Epithelial cell of proximal tubule (primary cell): Measurements from ENCODE around the gene NFAM1. TPM values are rescaled to one million over a fixed set of nuclear protein-coding genes. Genes with fewer than 3 reads are reported as not detected.

ENCODE experiments used
- DNase-seq: peaks from one replicate; pipeline ENCODE4 v3.0.0-alpha.2; 2011; ENCODE audit warnings: low read depth
- H3K4me3 ChIP-seq: 2 replicates; pipeline ENCODE4 v1.5.1; 2011; ENCODE audit warnings: low read depth, mild to moderate bottlenecking, low read length
- CTCF ChIP-seq: conservative IDR thresholded peaks from 2 replicates; pipeline ENCODE4 v1.5.1; 2012; ENCODE audit warnings: low read depth, mild to moderate bottlenecking, low read length
- total RNA-seq: library from RNA; depleted of rRNA; stranded (reverse); fragments of >200 nt; gene quantifications from 2 replicates; pipeline ENCODE4 v1.2.3, GENCODE V29; 2015

Gene NFAM1
- total RNA-seq, 1 donor from 2014 or later = not detected

GRCh38 chr22:42427167-42427566 lies 5.0 kb downstream of the NFAM1 start:
- no peak for TF ChIP-seq CTCF
- DNase-seq = no peak
- no peak overlapping the region for H3K4me3 ChIP-seq

GRCh38 chr22:42425989-42426355 lies 6.2 kb downstream of the NFAM1 start:
- no peak overlapping the region for H3K4me3 ChIP-seq
- TF ChIP-seq CTCF = no peak
- DNase-seq = no peak

DNA sequence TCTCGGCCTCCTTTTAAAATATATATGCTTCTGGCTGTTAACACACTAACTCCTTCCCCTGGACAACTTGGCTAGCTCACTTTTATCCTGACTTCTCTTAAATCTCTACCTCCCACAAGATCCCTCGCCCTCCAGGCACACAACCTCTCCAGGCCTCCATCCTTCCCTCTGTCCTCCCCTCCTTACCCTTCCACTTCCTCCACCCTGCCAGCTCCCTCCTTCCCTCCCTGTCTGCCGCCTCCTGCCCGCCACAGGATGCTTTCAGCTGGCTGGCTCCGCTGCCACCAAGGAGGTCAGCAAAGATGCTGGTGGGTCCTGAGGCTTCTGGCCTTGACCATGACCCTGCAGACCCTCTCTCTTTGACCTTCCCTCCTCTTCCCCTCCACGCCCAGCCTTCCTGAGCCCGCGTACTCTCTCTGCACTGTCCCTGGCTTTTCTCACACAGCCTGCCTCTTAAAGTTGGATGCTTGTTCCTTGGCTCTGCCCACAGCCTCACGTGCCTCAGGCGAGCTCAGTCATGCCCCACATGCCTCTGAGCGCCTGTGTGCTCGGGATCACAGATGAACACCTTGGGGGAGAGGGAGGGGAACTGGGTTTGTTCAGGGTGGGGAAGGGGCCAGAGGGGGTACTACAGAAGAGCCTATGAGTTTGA lies 6.7 kb downstream of the NFAM1 start:
- TF ChIP-seq CTCF = no peak
- DNase-seq = no peak
- H3K4me3 ChIP-seq = no peak overlapping the region

DNA sequence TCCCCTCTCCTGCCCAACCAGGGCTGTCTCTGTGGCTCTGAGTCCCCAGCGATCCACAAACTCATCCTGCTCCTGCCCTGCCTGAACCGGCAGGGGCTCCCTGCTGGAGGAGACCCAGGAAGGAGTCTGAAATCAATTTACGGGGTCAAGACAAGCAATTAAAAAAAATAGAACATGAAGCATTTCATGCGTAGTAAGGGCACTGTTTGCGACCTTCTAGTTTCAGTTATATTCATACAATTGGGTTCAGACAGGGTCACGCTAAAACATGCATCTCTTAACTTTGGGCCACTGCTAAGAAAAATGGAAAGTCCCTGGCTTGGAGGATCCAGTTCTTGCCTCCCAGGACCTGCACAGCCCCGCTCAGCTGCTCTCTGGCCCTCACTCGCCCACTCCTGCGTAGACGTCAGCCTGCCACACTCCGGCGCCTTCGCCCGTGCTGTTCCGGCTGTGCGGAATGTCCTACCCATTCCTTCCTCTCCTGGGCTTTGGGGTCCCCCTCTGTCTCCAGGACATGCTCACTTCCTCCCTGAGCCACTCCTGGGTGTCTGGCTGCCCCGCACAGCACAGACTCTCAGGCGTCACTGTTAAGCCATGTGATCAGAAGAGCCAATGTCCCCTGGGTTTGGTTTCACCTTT lies 12.8 kb downstream of the NFAM1 start:
- H3K4me3 ChIP-seq = peak overlapping the region; percentile 34
- DNase-seq = no peak

GRCh38 chr22:42418811-42419242 lies 13.4 kb downstream of the NFAM1 start:
- no peak for DNase-seq
- H3K4me3 ChIP-seq = no peak overlapping the region

More for the DNA sequence above, 12.8 kb downstream of the NFAM1 start:
- TF ChIP-seq CTCF = no peak

DNA sequence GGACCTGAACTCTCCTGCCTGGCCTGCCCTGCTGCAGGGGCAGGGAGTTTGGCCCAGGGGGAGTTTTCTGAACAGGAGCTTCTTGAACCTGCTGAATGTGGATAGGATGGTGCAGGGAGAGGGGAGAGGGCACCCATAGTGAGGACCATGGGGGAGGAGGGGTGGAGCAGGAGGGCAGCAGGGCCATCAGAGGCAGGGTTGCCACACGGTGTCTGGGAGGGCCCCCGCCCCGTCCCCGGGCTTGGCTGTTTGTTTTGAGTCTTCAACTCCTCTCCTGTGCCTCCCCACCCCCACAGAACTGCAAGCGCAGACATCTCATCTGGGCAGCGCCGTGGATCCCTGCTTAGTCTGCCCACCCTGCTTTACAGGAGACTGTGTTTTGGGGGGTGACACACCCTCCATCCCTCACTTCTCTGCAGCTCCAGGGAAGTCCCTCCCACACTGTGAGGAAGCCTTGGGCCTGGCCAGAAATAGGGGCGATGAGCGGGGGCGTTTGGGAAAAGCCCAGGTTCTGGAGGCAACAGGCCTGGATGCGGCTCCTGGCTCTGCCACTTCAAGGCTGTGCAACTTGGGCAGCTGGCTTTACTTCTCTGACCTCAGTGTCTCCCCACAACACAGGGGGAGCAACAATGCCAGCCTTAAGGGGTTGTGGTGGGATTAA lies 14.4 kb downstream of the NFAM1 start:
- H3K4me3 ChIP-seq = no peak overlapping the region
- TF ChIP-seq CTCF = no peak
- DNase-seq = no peak

More at GRCh38 chr22:42418811-42419242, 13.4 kb downstream of the NFAM1 start:
- TF ChIP-seq CTCF = no peak
